WTC11 (cell line): ENCODE measurements around the gene SARDH.

Source experiments
- CBFB ChIP-seq: sonication (generic); formaldehyde crosslinking; IDR thresholded peaks from 2 replicates; pipeline ENCODE4 v1.8.1; 2022; ENCODE audit warnings: mild to moderate bottlenecking, low read depth, missing genetic modification reagents
- CTCF ChIP-seq: fragments of 200-600 bp; IDR thresholded peaks from 2 replicates; pipeline ENCODE4 v1.8.0; 2022; ENCODE audit warnings: antibody characterized with exemption
- FOXJ3 ChIP-seq: sonication (generic); formaldehyde crosslinking; IDR thresholded peaks from 2 replicates; pipeline ENCODE4 v1.9.0; 2021; ENCODE audit warnings: missing genetic modification reagents, mild to moderate bottlenecking, borderline replicate concordance
- FOXK1 ChIP-seq: sonication (generic); formaldehyde crosslinking; IDR thresholded peaks from 2 replicates; pipeline ENCODE4 v1.8.0; 2022; ENCODE audit warnings: mild to moderate bottlenecking, moderate library complexity, missing genetic modification reagents
- NFYB ChIP-seq: sonication (generic); formaldehyde crosslinking; conservative IDR thresholded peaks from 2 replicates; pipeline ENCODE4 v1.8.0; 2022; ENCODE audit warnings: low read depth, missing genetic modification reagents
- NR2C2 ChIP-seq: sonication (generic); formaldehyde crosslinking; IDR thresholded peaks from 2 replicates; pipeline ENCODE4 v1.8.0; 2022; ENCODE audit warnings: mild to moderate bottlenecking, missing genetic modification reagents
- SP1 ChIP-seq: sonication (generic); formaldehyde crosslinking; conservative IDR thresholded peaks from 2 replicates; pipeline ENCODE4 v1.8.1; 2022; ENCODE audit warnings: missing genetic modification reagents
- ZNF512 ChIP-seq: sonication (generic); formaldehyde crosslinking; IDR thresholded peaks from 2 replicates; pipeline ENCODE4 v1.8.1; 2022; ENCODE audit warnings: missing genetic modification reagents, borderline replicate concordance
- TF ChIP-seq, protein P1 (sequence below): sonication (generic); formaldehyde crosslinking; conservative IDR thresholded peaks from 2 replicates; pipeline ENCODE4 v1.8.1; 2022; ENCODE audit warnings: mild to moderate bottlenecking, missing genetic modification reagents
- TF ChIP-seq, protein P2 (sequence below): sonication (generic); formaldehyde crosslinking; IDR thresholded peaks from 2 replicates; pipeline ENCODE4 v1.8.1; 2023; ENCODE audit warnings: mild to moderate bottlenecking, missing genetic modification reagents
- TF ChIP-seq, protein P3 (sequence below): sonication (generic); formaldehyde crosslinking; IDR thresholded peaks from 2 replicates; pipeline ENCODE4 v1.8.1; 2022; ENCODE audit warnings: low read depth, missing genetic modification reagents, borderline replicate concordance
- TF ChIP-seq, protein P4 (sequence below): sonication (generic); formaldehyde crosslinking; IDR thresholded peaks from 2 replicates; pipeline ENCODE4 v1.8.1; 2022; ENCODE audit warnings: low read depth, mild to moderate bottlenecking, moderate library complexity, missing genetic modification reagents, borderline replicate concordance
- TF ChIP-seq, protein P5 (sequence below): sonication (generic); formaldehyde crosslinking; IDR thresholded peaks from 2 replicates; pipeline ENCODE4 v1.8.1; 2023; ENCODE audit warnings: mild to moderate bottlenecking, missing genetic modification reagents, moderate library complexity

DNA sequence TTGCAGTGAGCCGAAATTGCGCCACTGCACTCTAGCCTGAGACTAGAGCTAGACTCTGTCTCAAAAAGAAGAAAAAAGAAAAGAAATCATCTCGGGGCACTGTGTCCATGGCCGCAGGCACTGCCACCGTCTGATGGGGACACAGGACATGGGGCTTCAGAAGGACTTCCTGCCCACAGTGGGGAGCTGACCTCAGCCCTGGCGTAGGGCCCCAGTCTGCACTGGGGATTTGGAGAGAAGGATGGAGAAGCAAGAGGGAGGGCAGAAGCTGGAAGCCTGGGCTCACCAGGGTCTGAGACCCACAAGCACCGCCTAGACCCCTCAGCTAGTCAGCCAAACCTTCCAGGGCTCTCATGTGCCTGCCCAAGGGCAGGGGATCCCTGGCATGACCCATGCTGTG lies 4.1 kb upstream of the SARDH start:
- TF ChIP-seq CTCF (no peak), NFYB (CRISPR knock-in tag) (no peak), SP1 (CRISPR knock-in tag) (no peak), FOXK1 (no peak), CBFB (no peak), ZNF512 (no peak), FOXJ3 (CRISPR knock-in tag) (no peak), NR2C2 (no peak)
- TF ChIP-seq, protein P1, sequence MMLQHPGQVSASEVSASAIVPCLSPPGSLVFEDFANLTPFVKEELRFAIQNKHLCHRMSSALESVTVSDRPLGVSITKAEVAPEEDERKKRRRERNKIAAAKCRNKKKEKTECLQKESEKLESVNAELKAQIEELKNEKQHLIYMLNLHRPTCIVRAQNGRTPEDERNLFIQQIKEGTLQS (CRISPR knock-in tag): no peak
- TF ChIP-seq, protein P2, sequence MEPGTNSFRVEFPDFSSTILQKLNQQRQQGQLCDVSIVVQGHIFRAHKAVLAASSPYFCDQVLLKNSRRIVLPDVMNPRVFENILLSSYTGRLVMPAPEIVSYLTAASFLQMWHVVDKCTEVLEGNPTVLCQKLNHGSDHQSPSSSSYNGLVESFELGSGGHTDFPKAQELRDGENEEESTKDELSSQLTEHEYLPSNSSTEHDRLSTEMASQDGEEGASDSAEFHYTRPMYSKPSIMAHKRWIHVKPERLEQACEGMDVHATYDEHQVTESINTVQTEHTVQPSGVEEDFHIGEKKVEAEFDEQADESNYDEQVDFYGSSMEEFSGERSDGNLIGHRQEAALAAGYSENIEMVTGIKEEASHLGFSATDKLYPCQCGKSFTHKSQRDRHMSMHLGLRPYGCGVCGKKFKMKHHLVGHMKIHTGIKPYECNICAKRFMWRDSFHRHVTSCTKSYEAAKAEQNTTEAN: no peak
- TF ChIP-seq, protein P3, sequence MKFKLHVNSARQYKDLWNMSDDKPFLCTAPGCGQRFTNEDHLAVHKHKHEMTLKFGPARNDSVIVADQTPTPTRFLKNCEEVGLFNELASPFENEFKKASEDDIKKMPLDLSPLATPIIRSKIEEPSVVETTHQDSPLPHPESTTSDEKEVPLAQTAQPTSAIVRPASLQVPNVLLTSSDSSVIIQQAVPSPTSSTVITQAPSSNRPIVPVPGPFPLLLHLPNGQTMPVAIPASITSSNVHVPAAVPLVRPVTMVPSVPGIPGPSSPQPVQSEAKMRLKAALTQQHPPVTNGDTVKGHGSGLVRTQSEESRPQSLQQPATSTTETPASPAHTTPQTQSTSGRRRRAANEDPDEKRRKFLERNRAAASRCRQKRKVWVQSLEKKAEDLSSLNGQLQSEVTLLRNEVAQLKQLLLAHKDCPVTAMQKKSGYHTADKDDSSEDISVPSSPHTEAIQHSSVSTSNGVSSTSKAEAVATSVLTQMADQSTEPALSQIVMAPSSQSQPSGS: no peak
- TF ChIP-seq, protein P4, sequence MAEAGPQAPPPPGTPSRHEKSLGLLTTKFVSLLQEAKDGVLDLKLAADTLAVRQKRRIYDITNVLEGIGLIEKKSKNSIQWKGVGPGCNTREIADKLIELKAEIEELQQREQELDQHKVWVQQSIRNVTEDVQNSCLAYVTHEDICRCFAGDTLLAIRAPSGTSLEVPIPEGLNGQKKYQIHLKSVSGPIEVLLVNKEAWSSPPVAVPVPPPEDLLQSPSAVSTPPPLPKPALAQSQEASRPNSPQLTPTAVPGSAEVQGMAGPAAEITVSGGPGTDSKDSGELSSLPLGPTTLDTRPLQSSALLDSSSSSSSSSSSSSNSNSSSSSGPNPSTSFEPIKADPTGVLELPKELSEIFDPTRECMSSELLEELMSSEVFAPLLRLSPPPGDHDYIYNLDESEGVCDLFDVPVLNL: no peak
- TF ChIP-seq, protein P5, sequence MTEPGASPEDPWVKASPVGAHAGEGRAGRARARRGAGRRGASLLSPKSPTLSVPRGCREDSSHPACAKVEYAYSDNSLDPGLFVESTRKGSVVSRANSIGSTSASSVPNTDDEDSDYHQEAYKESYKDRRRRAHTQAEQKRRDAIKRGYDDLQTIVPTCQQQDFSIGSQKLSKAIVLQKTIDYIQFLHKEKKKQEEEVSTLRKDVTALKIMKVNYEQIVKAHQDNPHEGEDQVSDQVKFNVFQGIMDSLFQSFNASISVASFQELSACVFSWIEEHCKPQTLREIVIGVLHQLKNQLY: no peak
